HG02973 (cell line): ENCODE data around the gene HTR3A.

Experiments used
- ATAC-seq: cut with Tn5 transposase; IDR thresholded peaks from one replicate; pipeline ENCODE4 v1.9.1; 2021; ENCODE audit warnings: moderate library complexity; ENCODE audit not compliant: unreplicated experiment

HTR3A gene

GRCh38 chr11:113977701-113978100 is 2.8 kb downstream of the HTR3A start:
- ATAC-seq: no peak

DNA sequence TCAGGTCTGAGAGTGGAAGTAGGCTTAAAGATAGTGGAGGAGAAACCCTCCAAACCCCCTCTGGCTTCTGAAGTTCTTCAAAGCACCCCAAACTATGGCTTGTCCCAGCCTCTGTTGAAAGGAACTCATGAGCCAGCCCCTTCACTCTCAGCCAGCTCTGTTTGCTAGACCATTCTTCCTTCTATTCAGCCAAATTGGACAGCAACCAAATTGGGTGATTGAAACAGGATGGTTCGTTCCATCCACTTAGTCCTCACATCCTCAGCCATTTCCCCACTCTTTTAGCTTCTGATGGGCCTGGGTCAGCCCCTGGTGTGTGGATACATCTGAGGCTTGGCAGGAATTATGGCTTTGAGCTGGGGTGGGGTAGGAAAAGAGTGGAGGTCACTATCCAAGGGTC is 4.5 kb downstream of the HTR3A start:
- ATAC-seq: no peak

DNA sequence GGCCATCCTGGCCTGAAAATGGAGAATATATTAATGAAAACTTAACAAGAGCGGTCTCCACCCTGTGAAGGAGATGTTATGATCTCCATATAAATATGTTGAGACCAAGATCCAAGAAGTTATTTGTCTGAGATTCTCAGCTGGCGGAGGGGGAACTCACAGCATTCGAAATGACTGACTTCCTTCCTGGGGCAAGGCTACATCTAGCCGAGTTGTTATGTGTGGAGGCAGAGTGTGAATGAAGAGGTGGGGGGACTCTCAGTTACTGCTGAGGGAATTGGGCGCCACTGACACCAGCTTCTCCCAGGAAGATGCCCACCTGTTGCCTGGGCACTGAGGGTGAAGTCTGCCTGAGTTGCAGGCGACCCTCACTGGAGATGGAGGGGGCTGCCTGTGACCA is 5.9 kb downstream of the HTR3A start:
- no peak for ATAC-seq

GRCh38 chr11:113982306-113982705 is 7.4 kb downstream of the HTR3A start:
- ATAC-seq: no peak

DNA sequence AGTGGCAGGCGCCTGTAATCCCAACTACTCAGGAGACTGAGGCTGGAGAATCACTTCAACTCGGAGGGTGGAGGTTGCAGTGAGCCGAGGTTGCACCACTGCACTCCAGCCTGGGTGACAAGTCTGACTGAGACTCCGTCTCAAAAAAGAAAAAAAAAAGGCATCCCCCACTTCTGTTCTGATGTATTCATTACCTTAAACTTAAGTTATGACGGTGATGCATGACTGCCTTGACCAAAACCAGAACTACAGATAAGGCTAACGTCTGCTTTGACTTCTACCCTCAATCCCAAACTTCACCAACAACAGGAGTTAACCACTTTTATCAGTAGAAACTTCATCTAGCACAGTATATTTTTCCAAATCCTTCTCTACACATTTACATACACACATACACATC is 9.9 kb downstream of the HTR3A start:
- ATAC-seq: no peak

- no peak for ATAC-seq
These were observed 11.0 kb downstream of the HTR3A start for GRCh38 chr11:113985906-113986305.

- no peak for ATAC-seq
These were observed 11.6 kb downstream of the HTR3A start for GRCh38 chr11:113986351-113987140.

DNA sequence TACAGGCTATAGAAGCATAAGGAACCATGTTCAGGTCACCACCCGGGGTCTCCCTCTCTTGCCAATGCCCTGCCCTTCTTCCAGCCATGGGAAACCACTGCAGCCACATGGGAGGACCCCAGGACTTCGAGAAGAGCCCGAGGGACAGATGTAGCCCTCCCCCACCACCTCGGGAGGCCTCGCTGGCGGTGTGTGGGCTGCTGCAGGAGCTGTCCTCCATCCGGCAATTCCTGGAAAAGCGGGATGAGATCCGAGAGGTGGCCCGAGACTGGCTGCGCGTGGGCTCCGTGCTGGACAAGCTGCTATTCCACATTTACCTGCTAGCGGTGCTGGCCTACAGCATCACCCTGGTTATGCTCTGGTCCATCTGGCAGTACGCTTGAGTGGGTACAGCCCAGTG is 14.5 kb downstream of the HTR3A start:
- ATAC-seq: no peak

GRCh38 chr11:113989916-113990315 is 15.0 kb downstream of the HTR3A start:
- no peak for ATAC-seq

DNA sequence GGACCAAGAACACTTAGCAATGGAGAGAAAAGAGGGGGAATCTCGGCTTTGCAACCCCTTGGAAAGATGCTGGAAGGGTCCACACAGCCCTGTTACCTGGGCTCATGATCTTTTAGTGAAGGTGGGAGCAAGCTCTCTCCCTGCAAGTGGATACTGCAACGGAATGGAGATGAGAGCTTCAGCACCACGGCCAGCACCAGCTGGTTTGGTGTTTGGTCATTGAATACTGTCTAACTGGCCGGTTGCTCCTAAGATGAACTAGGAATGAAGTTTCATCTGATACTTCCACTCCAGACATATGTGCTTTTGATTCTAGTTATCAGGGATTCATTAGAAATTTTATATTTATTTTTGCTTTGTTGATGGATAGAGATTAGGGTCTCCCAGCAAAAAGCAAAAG is 16.3 kb downstream of the HTR3A start:
- ATAC-seq: no peak

- ATAC-seq: no peak
These were observed 17.0 kb downstream of the HTR3A start for GRCh38 chr11:113991718-113992458.

DNA sequence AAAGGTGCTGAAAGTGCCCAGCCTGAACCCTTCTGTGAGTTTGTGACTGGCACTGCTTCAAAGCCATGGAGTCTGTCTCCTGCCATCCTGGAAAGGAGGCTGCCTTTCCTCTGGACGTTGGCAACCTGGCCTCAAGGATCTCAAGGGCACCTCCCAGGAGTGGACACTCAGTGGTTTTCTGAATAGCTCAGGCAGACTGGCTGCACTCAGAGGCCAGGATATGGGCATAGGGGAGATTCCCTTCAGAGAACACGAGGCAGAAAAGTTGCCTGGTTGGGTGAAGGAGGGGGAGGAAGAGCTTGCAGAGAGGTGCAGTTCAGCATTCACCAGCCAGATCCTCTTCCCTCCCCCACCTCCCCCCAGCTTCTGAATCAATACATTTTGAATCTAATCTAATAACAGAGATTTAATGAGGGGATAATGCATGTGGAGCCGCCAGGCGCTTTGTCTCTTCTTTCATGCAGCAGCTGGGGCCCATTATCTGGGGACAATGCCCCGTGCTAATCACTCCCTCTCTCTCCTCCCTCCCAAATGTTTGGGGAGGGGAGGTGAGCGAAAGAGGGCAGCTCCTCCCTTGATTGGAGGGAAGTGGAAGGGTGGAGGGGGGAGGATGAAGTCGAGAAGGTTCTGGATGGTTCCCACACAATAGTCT is 17.7 kb downstream of the HTR3A start:
- no peak for ATAC-seq

- no peak for ATAC-seq
These were observed 19.4 kb downstream of the HTR3A start for GRCh38 chr11:113994077-113994954.

GRCh38 chr11:113997473-113997872 is 22.6 kb downstream of the HTR3A start:
- no peak for ATAC-seq

- no peak for ATAC-seq
These were observed 23.7 kb downstream of the HTR3A start for GRCh38 chr11:113998574-113998973.

- no peak for ATAC-seq
These were observed 25.6 kb downstream of the HTR3A start for GRCh38 chr11:114000526-114000925.

- no peak for ATAC-seq
These were observed 26.5 kb downstream of the HTR3A start for GRCh38 chr11:114001416-114001815.

DNA sequence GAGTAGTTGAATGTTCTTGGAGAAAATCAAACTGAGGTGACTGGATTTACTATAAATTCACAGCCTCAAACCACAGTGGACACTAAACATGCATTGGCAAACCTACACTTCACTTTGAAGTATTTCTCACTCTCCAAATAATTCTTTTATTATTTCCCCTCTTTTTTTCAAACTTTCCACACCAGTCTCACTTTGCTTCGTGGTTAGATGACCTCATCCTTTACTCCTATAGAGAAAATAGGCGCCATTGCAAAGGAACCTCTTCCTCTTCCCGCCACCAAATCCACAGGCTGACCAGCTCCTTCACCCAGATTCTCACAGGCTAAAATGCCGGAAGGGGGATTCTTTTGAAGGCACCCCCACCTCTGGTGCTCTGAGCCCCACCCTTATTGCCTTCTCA is 33.4 kb downstream of the HTR3A start:
- ATAC-seq: no peak

- no peak for ATAC-seq
These were observed 36.0 kb downstream of the HTR3A start for GRCh38 chr11:114010931-114011330.

- no peak for ATAC-seq
These were observed 36.5 kb downstream of the HTR3A start for GRCh38 chr11:114011443-114011842.

- no peak for ATAC-seq
These were observed 40.2 kb downstream of the HTR3A start for GRCh38 chr11:114015117-114015516.
